ENCODE data around the gene DDX24.

The DDX24 gene

GRCh38 chr14:94111276-94112095 lies 30.5 kb upstream of the DDX24 start:
- no peak for TF ChIP-seq CTCF (IDR thresholded peaks at IDR 0.05; ENCODE audit: control insufficient read depth, extremely low read depth, insufficient read depth)
- no peak overlapping the region for H3K4me3 ChIP-seq (ENCODE audit: low read depth, low read length)
- DNase-seq (ENCODE audit: low read depth) = no peak

- H3K4me3 ChIP-seq (ENCODE audit: low read depth, low read length) = no peak within 1 kb of the TSS
- no peak for DNase-seq (ENCODE audit: low read depth)
- no peak for TF ChIP-seq CTCF (IDR thresholded peaks at IDR 0.05; ENCODE audit: control insufficient read depth, extremely low read depth, insufficient read depth)
Measured at GRCh38 chr14:94110552-94111181, 29.7 kb upstream of the DDX24 start, which contains the start of gene IFI27. Gene IFI27, plus strand, starts transcription at chr14:94110736.

- no peak for TF ChIP-seq CTCF (IDR thresholded peaks at IDR 0.05; ENCODE audit: control insufficient read depth, extremely low read depth, insufficient read depth)
Measured at GRCh38 chr14:94109915-94110250, 28.9 kb upstream of the DDX24 start.

GRCh38 chr14:94104731-94105130 lies 23.7 kb upstream of the DDX24 start:
- H3K4me3 ChIP-seq (ENCODE audit: low read depth, low read length) = no peak overlapping the region
- no peak for TF ChIP-seq CTCF (IDR thresholded peaks at IDR 0.05; ENCODE audit: control insufficient read depth, extremely low read depth, insufficient read depth)
- DNase-seq (ENCODE audit: low read depth) = no peak

More at GRCh38 chr14:94109915-94110250, 28.9 kb upstream of the DDX24 start:
- no peak overlapping the region for H3K4me3 ChIP-seq (ENCODE audit: low read depth, low read length)
- no peak for DNase-seq (ENCODE audit: low read depth)

GRCh38 chr14:94103554-94104150 lies 22.6 kb upstream of the DDX24 start:
- TF ChIP-seq CTCF (IDR thresholded peaks at IDR 0.05; ENCODE audit: control insufficient read depth, extremely low read depth, insufficient read depth) = no peak
- DNase-seq (ENCODE audit: low read depth) = no peak
- H3K4me3 ChIP-seq (ENCODE audit: low read depth, low read length) = no peak overlapping the region

GRCh38 chr14:94102768-94103482 lies 21.9 kb upstream of the DDX24 start:
- TF ChIP-seq CTCF (IDR thresholded peaks at IDR 0.05; ENCODE audit: control insufficient read depth, extremely low read depth, insufficient read depth) = no peak
- DNase-seq (ENCODE audit: low read depth) = no peak
- no peak overlapping the region for H3K4me3 ChIP-seq (ENCODE audit: low read depth, low read length)

All from LNCaP clone FGC (cell line).